Skeletal muscle tissue (tissue), 4 donors: ENCODE measurements around the gene TBCD. TPM values are rescaled to one million over a fixed set of nuclear protein-coding genes. Genes with fewer than 3 reads are reported as not detected.

Experiments
- H3K27ac ChIP-seq: one replicate; pipeline ENCODE4 v1.7.0; 2013; ENCODE audit warnings: mild to moderate bottlenecking, low read depth, low read length, inconsistent platforms
- H3K27me3 ChIP-seq, 3 donors: one replicate each; pipeline ENCODE4 v1.7.0; 2013; ENCODE audit warnings: low read length in 3 of 3; ENCODE audit not compliant: control insufficient read depth in 3 of 3, insufficient read depth in 3 of 3
- H3K36me3 ChIP-seq, 3 donors: one replicate each; pipeline ENCODE4 v1.7.0; 2013; ENCODE audit warnings: low read length in 3 of 3; ENCODE audit not compliant: control insufficient read depth in 3 of 3, insufficient read depth in 3 of 3
- H3K4me1 ChIP-seq, 3 donors: one replicate each; pipeline ENCODE4 v1.7.0; 2013; ENCODE audit warnings: low read length in 3 of 3, mild to moderate bottlenecking in 3 of 3; ENCODE audit not compliant: control insufficient read depth in 3 of 3, insufficient read depth in 3 of 3
- H3K4me3 ChIP-seq, 3 donors: one replicate each; pipeline ENCODE4 v1.7.0; 2013; ENCODE audit warnings: low read length in 3 of 3
- H3K9ac ChIP-seq, 3 donors: one replicate each; pipeline ENCODE4 v1.7.0; 2013; ENCODE audit warnings: low read length in 3 of 3, mild to moderate bottlenecking in 3 of 3, moderate library complexity in 2 of 3, low read depth in 1 of 3
- H3K9me3 ChIP-seq, 3 donors: one replicate each; pipeline ENCODE4 v1.7.0; 2013; ENCODE audit warnings: low read length in 3 of 3; ENCODE audit not compliant: control insufficient read depth in 3 of 3
- total RNA-seq: library from RNA; depleted of rRNA; stranded (reverse); fragments of >200 nt; gene quantifications from one replicate; pipeline ENCODE4 v1.2.3, GENCODE V29; 2014
- donor health status: Osteomylitis.

The TBCD gene
- total RNA-seq, 1 donor from 2014 or later, result 27.1 TPM

- no peaks in the 10 kb centered on the region for H3K9me3 ChIP-seq
- H3K4me3 ChIP-seq, result no peak overlapping the region
- no peak overlapping the region for H3K27ac ChIP-seq
- peaks cover 20 to 36% (median 32%) of the 10 kb centered on the region in 3 donors for H3K4me1 ChIP-seq
- peaks cover 2 to 4% (median 4%) of the 10 kb centered on the region in 3 donors for H3K36me3 ChIP-seq
- no peaks in the 10 kb centered on the region for H3K27me3 ChIP-seq
- H3K9ac ChIP-seq, result peak overlapping the region in 1 of 3 donors; percentile 8
These were observed 113.4 kb downstream of the TBCD start for GRCh38 chr17:82865274-82865673.

DNA sequence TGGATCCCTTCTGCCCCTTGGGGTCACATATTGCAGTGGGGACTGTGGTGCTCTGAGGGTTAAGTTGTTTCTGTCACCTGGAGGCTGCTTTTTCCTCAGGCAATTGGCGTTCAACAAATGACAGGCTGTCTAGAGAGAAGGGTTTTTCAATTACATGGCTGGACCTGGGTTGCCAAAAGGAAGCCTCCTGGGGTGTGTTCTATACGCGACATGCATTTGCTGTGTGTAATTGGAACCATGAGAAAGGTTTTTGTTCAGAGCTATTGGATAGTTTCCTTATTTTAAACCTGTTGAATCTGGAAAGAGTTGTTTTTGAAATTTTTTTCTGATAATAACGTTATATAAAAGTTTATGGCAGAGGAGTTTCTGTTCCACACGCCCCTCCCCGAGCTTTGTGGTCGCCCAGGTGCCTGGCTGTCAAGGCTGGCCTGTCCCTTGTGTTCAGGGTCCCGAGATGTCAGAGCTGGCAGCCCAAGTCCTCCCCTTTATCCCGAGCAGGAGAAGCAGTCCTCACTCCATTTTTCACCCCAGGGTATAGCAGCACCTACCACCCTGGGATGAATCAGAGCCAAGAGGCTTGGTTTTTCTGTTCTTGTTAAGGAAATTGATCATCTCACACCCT is 114.0 kb downstream of the TBCD start:
- Histone ChIP-seq H3K9me3 (no peaks in the 10 kb centered on the region), H3K4me1 (peaks cover 18 to 42% (median 35%) of the 10 kb centered on the region in 3 donors), H3K27me3 (no peaks in the 10 kb centered on the region), H3K27ac (peak overlapping the region; percentile 61), H3K4me3 (no peak overlapping the region), H3K9ac (peak overlapping the region in 1 of 3 donors; percentile 45), H3K36me3 (peaks cover 8 to 10% (median 10%) of the 10 kb centered on the region in 3 donors)

GRCh38 chr17:82866590-82867191 is 114.8 kb downstream of the TBCD start:
- H3K4me3 ChIP-seq, result peak overlapping the region in 1 of 3 donors; percentile 22
- peaks cover 10 to 13% (median 11%) of the 10 kb centered on the region in 3 donors for H3K36me3 ChIP-seq
- peak overlapping the region in 2 of 3 donors; percentile 43 to 45 for H3K9ac ChIP-seq
- H3K9me3 ChIP-seq, result no peaks in the 10 kb centered on the region
- peaks cover 18 to 46% (median 36%) of the 10 kb centered on the region in 3 donors for H3K4me1 ChIP-seq
- H3K27ac ChIP-seq, result peak overlapping the region; percentile 61
- H3K27me3 ChIP-seq, result no peaks in the 10 kb centered on the region

DNA sequence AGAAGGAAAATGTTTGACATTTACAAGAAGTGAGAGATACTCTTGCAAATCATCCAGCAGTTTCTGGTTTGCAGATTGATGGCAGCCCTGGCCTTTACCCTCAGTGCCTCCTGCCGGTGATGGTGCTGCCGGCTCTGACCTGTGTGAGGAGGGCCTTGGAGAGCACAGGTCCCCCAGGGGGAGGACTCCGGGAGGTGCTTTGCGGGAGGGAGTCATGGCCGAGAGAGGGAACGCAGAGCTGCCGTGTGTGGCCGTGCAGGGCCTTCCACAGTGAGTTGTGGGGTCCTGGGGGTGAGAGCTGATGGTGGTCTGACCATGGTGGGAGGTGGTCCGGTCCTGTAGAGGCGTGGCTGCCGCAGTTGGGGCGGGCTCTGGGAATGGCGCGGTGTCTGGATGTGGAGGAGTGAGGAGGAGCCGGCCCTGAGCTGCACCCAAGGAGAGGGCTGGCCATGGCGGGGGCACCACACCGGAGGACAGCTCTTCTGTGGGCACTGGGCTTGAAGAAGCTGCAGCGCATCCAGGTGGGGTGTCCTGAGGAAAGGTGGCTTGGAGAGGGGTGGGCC is 116.0 kb downstream of the TBCD start:
- Histone ChIP-seq H3K4me1 (peaks cover 21 to 52% (median 40%) of the 10 kb centered on the region in 3 donors), H3K9ac (no peak overlapping the region), H3K9me3 (no peaks in the 10 kb centered on the region), H3K27ac (no peak overlapping the region), H3K27me3 (no peaks in the 10 kb centered on the region), H3K36me3 (peaks cover 12 to 16% (median 13%) of the 10 kb centered on the region in 3 donors), H3K4me3 (no peak overlapping the region)

DNA sequence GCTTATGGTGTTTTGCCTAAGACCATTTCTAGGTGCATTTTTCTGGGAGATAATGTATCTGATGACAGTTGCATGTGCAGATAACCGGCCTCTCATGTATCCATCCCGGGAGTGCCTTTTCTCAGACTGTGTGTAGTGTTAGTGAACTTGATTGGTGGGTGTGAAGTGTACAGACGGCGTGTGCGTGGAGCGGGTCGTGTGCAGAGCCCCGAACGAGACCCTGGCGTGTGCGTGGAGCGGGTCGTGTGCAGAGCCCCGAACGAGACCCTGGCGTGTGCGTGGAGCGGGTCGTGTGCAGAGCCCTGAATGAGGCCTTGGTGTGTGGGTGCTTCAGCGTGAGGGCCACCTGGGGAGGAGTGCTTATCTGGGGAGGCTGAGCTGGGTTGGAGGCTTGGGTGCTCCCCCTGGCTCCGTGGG is 116.9 kb downstream of the TBCD start:
- H3K27ac ChIP-seq, result no peak overlapping the region
- H3K9ac ChIP-seq, result no peak overlapping the region
- peaks cover 12 to 16% (median 13%) of the 10 kb centered on the region in 3 donors for H3K36me3 ChIP-seq
- H3K4me1 ChIP-seq, result peaks cover 19 to 46% (median 36%) of the 10 kb centered on the region in 3 donors
- no peak overlapping the region for H3K4me3 ChIP-seq
- no peaks in the 10 kb centered on the region for H3K9me3 ChIP-seq
- H3K27me3 ChIP-seq, result no peaks in the 10 kb centered on the region

DNA sequence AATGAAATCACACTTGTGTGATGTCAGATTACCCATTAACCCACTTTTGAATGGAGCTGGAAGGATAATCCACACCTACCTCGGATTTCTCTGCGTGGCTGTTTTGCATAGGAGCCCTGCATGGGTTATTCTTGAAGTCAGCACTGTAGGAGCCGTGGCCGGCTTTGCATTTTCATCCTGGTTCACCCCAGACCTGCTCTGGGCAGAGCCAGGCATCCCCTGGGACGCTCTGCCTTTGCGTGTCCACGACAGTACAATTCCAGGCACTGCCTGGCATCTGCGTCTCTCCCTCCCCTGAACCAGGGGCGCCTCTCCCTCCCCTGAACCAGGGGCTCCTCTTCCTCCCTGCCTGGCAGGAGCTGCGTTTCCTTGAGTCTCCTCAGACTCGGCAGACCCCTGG is 117.7 kb downstream of the TBCD start:
- Histone ChIP-seq H3K27ac (no peak overlapping the region), H3K27me3 (no peaks in the 10 kb centered on the region), H3K4me1 (peaks cover 11 to 38% (median 28%) of the 10 kb centered on the region in 3 donors), H3K4me3 (no peak overlapping the region), H3K9me3 (no peaks in the 10 kb centered on the region), H3K36me3 (peaks cover 12 to 16% (median 13%) of the 10 kb centered on the region in 3 donors), H3K9ac (no peak overlapping the region)

DNA sequence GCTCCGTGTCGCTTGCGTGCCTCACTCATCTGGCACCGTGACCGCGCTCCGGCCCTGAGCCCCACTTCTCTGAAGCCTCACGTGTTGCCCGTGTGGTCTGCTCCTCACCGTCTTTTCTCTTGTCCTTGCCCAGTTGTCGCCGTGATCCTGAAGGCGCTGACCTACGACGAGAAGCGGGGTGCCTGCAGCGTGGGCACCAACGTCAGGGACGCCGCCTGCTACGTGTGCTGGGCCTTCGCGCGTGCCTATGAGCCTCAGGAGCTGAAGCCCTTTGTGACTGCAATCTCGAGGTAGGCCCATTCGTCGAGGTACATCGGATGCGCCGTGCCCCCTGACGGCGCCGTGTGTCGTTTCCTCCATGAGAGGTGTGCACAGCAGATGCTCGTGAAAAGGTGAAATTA is 118.2 kb downstream of the TBCD start:
- H3K4me3 ChIP-seq, result no peak overlapping the region
- no peak overlapping the region for H3K9ac ChIP-seq
- no peaks in the 10 kb centered on the region for H3K9me3 ChIP-seq
- H3K4me1 ChIP-seq, result peaks cover 11 to 34% (median 24%) of the 10 kb centered on the region in 3 donors
- H3K36me3 ChIP-seq, result peaks cover 12 to 16% (median 13%) of the 10 kb centered on the region in 3 donors
- no peak overlapping the region for H3K27ac ChIP-seq
- no peaks in the 10 kb centered on the region for H3K27me3 ChIP-seq

- H3K9ac ChIP-seq, result no peak overlapping the region
- H3K36me3 ChIP-seq, result peaks cover 12 to 16% (median 13%) of the 10 kb centered on the region in 3 donors
- peaks cover 11 to 31% (median 25%) of the 10 kb centered on the region in 3 donors for H3K4me1 ChIP-seq
- no peaks in the 10 kb centered on the region for H3K27me3 ChIP-seq
- no peak overlapping the region for H3K4me3 ChIP-seq
- no peaks in the 10 kb centered on the region for H3K9me3 ChIP-seq
- H3K27ac ChIP-seq, result peak overlapping the region; percentile 11
These were observed 118.7 kb downstream of the TBCD start for GRCh38 chr17:82870541-82870940.

DNA sequence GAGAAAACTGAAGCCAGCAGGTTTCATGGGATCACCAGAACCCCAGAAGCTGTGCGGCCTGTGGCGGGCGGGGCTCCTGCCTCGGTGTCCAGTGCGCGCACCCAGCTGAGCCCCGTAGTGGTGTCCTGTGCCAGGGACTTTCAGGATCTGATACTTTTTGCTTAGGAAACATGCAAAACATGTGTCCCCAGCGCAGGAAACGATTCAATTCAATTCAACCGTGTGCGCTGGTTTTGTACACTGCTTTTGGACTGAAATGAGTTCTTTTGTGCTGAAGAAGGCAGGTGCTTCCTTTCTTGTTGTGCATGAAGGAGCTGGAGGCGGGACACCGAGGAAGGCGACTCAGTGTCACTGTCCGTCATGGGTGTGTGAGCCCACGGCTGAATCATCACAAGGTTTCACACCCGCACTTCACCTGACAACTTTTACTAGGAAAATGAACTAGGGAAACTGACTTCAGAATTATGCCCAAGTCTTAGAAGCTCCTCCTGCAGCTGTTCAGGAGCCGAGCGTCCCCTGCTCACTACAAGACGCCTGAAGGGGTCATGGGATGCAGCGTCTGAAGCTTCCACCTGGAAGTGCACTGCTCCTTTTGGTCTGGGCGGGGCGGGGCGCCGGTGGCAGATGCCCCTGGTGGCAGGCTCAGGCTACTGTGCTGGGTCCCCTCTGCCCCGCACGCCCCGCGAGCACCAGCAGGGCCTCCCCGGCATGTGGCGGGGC is 119.4 kb downstream of the TBCD start:
- Histone ChIP-seq H3K9me3 (no peaks in the 10 kb centered on the region), H3K9ac (no peak overlapping the region), H3K4me1 (peaks cover 13 to 32% (median 28%) of the 10 kb centered on the region in 3 donors), H3K4me3 (no peak overlapping the region), H3K27me3 (no peaks in the 10 kb centered on the region), H3K27ac (peak overlapping the region; percentile 66), H3K36me3 (peaks cover 12 to 16% (median 13%) of the 10 kb centered on the region in 3 donors)
